ENCODE results near the gene VEGFA.

Gene VEGFA

DNA sequence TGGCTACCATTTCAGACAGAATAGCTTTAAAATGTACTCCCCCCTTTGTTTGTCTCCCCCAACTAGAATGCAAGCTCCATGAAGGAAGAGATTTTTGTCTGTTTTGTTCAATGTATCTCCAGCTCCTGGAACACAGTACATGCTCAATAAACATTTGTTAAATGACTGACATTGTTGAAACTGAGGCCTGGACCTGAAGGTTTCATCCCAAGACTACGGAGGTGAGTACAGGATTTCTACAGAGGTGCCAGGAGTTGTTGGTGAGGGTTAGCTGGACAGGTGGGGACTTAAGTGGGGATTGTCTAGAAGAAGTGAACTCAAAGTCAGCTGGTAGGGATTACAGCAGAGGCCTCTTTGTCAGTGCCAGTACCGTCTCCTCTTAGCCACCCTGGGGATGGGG lies 19.4 kb downstream of the VEGFA start:
- no peak for DNase-seq

DNA sequence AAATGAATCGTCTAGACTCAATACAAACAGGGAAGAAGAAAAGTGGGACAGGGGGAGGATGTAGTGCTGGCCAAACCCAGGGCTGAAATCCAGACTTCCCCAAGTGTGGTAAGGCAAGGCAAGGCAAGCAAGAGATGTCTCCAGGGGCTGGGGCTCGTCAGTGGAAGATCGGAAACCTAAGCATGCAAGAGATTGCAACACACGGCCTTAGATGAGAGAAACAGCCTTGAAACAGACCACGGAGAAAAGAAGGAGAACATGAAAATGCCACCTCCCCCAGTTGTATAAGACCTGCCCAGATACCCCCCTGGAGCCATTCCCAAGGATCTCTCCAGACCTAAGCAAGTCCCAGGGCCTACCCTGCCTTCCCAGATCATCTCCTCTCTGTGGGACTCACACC lies 20.0 kb downstream of the VEGFA start:
- no peak for DNase-seq

DNA sequence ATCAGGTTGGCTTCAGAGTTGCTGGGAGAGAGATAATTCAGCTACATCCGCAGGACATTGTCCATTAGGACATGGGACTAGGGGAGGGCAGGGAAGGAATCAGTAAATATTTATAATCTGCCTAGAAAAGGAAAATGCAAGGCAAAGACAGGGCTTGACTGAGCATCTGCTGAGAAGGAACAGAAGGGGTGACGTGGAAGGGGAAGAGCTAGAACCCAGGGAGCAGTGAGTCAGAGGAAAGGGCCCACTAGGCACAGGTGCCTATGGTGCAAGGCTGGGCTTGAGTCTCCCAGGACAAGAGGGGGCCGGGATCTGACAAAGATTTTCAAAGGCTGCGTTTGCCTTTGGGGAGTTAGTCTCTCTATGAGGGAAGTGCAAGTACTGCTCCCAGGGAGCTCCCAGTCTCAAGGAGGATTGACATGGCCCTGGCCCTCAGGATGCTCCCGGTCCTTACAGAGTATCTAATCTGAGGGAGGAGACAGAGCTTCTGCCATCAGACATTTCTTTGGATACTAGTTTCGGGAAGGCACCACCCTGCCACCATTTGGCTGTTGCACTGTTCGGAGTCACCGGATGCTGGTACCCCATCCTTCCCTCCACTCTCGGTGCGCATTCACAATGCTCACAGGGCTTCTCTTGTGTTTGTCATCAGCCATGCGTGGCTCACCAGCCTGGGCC lies 21.9 kb downstream of the VEGFA start:
- DNase-seq: no peak

- no peak for DNase-seq
Measured at GRCh38 chr6:43793154-43793874, 23.3 kb downstream of the VEGFA start.

GRCh38 chr6:43793875-43794242 lies 23.8 kb downstream of the VEGFA start:
- DNase-seq: no peak

GRCh38 chr6:43795421-43795820 lies 25.4 kb downstream of the VEGFA start:
- no peak for DNase-seq

- DNase-seq: no peak
Measured at GRCh38 chr6:43796168-43796567, 26.2 kb downstream of the VEGFA start.

DNA sequence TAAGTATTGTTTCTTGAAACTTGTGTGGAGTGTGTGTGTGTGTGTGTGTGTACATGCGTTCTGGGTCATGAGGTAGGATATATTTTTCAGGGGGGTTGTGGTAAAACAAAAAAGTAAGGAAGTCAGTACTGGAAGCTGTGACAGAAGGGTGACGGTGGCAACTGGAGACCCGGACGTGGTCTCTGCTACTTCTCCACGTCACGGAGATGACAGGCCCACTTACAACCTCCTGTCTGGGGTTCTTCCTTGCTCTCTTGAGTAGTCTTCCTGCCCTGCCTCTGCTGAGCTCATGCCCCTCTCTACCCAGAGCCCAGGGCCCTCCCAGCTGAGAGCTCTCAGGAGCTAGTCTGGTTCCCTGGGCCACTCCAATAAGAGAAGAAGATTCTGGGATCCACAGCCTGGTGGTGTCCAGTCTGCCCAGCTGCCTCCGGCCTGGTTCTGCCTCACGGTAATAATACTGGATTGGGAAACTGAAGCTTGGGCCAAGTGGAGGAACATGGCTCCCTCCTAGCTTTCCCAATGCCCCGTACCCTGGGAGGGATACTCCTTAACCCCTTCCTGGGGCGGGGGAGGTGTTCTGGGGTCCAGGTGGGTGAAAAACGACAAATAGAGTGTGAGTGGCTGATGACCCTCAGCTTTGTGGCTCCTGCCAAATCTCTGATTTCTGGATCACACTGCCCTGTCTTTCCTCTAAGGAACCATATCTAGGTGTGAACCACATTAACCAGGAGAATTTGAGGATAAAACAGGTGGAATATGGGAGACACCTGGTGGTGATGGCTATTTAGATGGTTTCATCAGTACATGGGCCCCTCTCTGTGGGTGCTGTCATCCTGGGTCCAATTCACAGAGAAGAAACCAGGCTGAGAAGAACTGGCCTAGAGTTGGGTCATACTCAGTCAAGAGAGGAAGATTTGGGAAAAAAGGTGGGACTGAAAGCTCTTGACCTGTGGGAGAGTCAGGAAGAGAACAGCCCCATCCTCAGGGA lies 27.2 kb downstream of the VEGFA start:
- no peak for DNase-seq

- no peak for DNase-seq
Measured at GRCh38 chr6:43797919-43798318, 27.9 kb downstream of the VEGFA start.

DNA sequence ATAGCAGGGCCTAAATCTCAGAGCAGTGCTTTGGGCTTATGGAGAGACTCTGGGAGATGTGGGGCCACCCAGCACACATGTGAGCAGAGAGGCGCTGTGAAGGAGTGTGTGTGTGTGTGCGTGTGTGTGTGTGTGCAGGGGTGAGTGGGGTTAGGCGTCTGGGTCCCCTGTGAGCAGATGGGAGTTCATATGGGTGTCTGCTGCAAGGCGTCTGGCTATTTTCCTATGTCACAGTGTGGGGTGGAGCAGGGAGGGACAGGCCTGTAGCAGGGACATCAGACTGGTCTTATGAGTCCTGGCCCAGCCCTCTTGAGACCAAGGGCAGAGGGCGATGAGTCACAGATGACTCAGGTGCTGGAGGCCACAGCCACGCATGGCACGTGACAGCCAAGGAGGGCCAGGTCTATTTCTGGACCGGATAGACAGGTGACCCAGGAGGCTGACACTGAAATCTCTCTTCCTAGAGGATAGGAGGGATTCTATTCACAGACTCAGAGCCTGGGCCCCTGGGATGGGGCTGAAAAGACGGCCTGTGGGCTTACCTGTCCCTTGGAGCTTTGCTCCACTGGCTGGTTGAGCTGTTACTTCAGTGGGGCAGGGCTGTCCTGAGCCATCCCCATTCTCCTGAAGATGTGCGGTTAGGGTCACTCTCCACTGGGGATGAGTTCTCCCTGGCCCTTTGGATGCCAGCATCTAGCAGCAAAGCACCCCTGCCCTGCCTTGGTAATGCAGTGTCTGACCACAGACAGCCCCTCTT lies 28.9 kb downstream of the VEGFA start:
- DNase-seq: no peak

DNA sequence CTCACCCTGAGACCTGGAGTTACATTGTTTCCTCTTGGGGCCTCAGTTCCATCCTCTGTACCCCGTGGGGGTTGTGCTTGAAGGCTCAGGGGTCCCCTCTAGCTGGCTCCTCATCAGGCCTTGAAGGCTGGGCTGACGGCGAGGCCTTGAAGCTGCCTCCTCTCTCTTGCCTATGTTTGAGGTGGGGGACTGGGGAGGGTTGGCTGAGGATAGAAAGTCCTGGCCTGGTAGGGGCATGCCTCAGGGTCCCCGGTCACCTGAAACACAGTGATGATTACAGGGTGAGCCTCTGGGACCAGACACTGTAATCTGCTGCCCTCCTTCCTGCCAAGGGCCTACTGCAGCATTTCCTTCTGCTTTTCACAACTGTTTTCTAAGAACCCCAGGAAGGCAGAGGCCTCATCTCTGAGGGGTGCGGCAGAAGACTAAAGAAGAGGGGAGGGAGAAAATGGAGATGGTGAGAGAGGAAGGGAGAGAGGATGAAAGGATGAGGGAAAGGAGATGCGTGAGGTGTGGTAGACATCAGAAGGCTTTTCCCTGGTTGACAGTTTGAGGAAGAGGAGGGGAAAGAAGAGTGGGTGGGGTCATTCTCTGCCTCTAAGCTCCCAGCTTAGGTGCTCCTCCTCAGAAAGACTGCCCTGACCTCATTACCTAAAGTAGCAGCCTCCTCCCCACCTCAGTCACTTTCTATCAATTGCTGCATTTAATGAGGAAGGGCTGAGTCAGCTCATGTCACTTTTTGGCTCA lies 29.7 kb downstream of the VEGFA start:
- no peak for DNase-seq

DNA sequence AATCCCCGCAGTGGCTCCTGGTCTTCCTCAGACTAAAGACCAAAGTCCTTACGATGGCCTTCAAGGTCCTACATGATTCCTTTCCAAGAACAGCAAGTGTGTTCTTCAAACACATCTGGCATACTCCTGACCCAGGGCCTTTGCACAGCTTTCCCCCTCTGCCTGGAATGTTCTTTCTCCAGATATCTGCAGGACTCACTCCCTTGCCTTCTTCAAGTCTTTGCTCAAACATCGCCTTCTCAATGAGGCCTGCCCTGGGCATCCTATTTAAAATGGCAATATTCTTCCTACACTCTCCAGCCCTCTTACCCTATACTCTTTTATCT lies 30.2 kb downstream of the VEGFA start:
- DNase-seq: no peak

DNA sequence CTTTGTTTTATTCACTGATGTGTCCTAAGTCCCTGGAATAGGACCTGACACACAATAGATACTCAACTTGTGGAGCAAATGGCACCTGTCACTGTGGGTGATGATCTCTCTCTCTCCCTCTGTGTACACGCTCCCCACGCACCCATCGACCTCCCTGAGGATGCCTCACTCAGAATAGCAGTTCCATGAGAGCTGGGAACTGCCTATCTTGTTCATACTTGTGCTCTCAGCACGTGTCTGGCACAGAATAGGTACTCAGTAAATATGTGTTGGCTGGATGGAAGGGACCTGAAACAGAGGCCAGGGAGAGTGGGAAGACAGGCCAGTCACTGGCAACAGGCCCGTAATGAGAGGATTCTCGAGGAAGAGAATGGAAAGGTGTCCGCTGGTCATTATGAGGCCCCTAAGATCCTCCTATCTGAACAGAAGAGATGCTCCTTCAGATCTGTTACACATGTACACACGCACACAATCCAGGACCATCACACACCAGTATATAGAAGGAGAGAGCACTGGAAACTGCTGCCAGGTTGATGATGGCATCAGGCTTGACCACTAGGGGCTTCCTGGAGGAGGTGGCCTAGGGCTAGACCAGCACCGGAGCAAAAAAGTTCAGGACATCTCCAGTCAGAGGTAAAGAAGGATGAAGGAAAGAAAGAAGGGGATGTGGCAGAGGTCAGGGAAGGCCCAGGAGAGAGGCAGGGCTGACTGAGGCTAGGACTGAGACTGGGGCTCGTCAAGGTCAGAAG lies 30.9 kb downstream of the VEGFA start:
- no peak for DNase-seq

- no peak for DNase-seq
Measured at GRCh38 chr6:43801495-43802181, 31.6 kb downstream of the VEGFA start.

DNA sequence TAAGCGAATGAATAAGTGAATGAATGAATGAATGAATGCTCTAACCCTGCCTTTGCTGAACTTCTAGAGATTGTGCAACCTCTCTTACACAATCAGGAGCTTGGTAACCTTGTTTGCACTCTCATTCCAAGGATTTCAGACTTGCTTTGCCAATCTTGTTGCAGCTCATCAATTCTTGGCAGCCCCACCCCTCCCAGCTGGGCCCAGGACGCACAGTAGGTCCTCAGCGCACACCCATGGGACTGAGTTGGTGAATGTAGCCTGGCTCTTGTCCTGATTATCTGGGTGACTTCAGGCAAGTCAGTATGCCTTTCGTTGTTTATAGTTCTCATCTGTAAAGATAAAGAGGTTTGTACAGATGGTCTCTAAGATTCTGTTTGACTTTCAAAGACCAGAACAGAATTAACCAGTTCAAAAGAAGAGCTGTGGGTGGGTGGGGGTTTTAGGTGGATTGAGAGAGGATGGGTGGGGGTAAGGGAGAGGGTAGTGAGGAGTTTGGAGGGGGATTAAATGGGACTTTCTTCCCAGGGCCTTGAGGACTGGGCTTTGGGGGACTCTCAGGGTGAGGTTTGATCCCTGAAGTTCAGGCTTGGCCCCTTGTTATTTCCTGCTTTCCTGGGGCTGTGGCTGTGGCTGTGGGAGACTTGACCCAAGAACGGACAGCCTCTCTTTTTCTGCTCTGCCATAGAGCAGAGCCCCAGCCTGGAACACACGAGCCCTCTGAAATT lies 33.2 kb downstream of the VEGFA start:
- no peak for DNase-seq

DNA sequence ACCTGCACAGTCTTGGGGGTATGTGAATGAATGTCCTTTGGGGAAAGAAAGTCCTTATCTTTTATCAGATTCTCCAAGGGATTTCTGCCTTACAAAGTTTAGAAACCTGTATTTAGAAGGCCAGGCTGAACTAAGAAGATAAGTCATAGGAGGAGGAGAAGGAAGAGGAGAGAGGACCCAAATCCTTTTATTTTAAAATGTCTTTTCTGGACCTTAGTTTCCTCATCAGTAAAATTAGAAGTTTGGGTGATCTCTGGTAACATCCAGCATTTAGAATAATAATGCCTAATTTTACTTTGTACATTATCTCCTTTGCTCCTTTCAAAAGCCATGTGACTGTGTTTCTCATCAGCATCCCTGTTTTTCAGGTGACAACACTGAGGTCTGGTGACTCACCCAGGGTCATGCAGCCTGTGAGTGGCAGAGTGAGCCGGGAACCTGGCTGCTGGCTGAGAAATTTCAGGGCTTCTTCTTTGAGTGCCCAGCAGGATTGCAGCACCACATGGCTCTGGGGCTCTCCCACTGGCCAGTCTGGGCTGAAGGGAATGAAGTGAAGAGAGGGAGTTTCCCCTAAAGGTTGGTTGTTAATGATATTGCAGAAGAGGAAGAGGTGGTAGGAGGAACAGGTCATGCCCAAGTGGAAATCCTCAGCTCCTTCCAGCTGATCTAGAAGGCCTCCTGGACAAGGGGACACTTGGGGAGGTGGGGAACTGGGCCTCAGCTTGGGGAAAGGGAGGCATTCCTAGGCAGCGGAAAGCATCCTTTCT lies 34.0 kb downstream of the VEGFA start:
- no peak for DNase-seq

- DNase-seq: no peak
Measured at GRCh38 chr6:43804550-43805223, 34.7 kb downstream of the VEGFA start.

DNA sequence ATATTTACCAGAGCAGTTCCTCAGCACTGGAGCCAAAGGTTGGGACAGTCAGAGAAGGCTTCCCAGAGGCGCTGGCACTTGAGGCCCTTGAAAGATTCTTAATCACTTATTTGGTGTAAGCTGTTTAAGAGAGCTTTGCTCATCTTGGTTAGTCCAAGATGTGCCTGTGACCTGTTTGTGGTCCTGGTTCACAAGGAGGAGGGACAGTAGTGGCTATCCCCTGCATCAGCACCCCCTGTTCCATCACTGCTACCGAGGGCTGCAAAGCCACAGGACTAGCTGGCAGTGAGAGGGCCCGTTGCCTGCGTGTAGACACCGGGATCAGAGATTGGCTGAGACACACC lies 35.7 kb downstream of the VEGFA start:
- DNase-seq: no peak

Measured in DMS 273 treated with DMSO at 0.1 percent for 48 hours (cell line).